K562 (cell line): ENCODE results near the gene CCP110.

Experiments
- BMI1 ChIP-seq: fragments of 150-350 bp; IDR thresholded peaks from 2 replicates; pipeline ENCODE4 v1.6.1; 2014; ENCODE audit warnings: low read length
- CEBPB ChIP-seq: fragments of 450-650 bp; IDR thresholded peaks from 2 replicates; pipeline ENCODE4 v1.6.1; 2016; ENCODE audit warnings: missing genetic modification characterization, missing compliant biosample characterization
- EZH2 ChIP-seq: IDR thresholded peaks from 2 replicates; pipeline ENCODE4 v1.6.1; 2012; ENCODE audit warnings: low read depth, mild to moderate bottlenecking, inconsistent platforms, low read length, borderline replicate concordance
- KAT7 ChIP-seq: sonication (generic); formaldehyde crosslinking; IDR thresholded peaks from 2 replicates; pipeline ENCODE4 v1.8.0; 2022; ENCODE audit warnings: missing genetic modification reagents, mild to moderate bottlenecking, borderline replicate concordance
- KDM1A ChIP-seq, 2 experiments: fragments of 450-650 bp; IDR thresholded peaks; 2 replicates each; pipeline ENCODE4 v1.6.1; 2016; ENCODE audit warnings: mild to moderate bottlenecking in 2 of 2
- POLR2G ChIP-seq: fragments of 200-400 bp; formaldehyde crosslinking; IDR thresholded peaks from 2 replicates; pipeline ENCODE4 v1.6.1; 2017; ENCODE audit warnings: low read depth, mild to moderate bottlenecking, antibody characterized with exemption, low read length, moderate library complexity
- RAD51 ChIP-seq: fragments of 450-650 bp; IDR thresholded peaks from 2 replicates; pipeline ENCODE4 v1.7.1; 2016; ENCODE audit warnings: low read depth, mild to moderate bottlenecking, borderline replicate concordance
- U2AF2 ChIP-seq: fragments of 200-400 bp; formaldehyde crosslinking; optimal IDR thresholded peaks from 2 replicates; pipeline ENCODE3; 2017; ENCODE audit warnings: low read depth, mild to moderate bottlenecking, low read length
- ZNF324 ChIP-seq: fragments of 250-450 bp; sonication (Bioruptor Pico); IDR thresholded peaks from 2 replicates; pipeline ENCODE4 v1.4.0; 2020; ENCODE audit warnings: mild to moderate bottlenecking
- TF ChIP-seq, protein P1 (sequence below): fragments of 250-450 bp; sonication (Bioruptor Pico); IDR thresholded peaks from 2 replicates; pipeline ENCODE4 v1.8.0; 2021; ENCODE audit warnings: moderate library complexity, mild to moderate bottlenecking, inconsistent platforms
- TF ChIP-seq, protein P2 (sequence below), 3 experiments: IDR thresholded peaks in 2 of 3; conservative IDR thresholded peaks in 1 of 3; 2 replicates each; pipeline ENCODE4 v1.5.1; 2011 to 2012; ENCODE audit warnings: low read length in 3 of 3, mild to moderate bottlenecking in 3 of 3, control low read depth in 2 of 3, improper control_type of control experiment in 1 of 3, inconsistent platforms in 1 of 3, low read depth in 1 of 3, mixed read lengths in 1 of 3, moderate library complexity in 1 of 3; ENCODE audit not compliant: insufficient read depth in 2 of 3
- TF ChIP-seq, protein P3 (sequence below): fragments of 450-650 bp; IDR thresholded peaks from 2 replicates; pipeline ENCODE4 v1.7.1; 2018; ENCODE audit warnings: mild to moderate bottlenecking, low read depth; ENCODE audit not compliant: partially characterized antibody

DNA sequence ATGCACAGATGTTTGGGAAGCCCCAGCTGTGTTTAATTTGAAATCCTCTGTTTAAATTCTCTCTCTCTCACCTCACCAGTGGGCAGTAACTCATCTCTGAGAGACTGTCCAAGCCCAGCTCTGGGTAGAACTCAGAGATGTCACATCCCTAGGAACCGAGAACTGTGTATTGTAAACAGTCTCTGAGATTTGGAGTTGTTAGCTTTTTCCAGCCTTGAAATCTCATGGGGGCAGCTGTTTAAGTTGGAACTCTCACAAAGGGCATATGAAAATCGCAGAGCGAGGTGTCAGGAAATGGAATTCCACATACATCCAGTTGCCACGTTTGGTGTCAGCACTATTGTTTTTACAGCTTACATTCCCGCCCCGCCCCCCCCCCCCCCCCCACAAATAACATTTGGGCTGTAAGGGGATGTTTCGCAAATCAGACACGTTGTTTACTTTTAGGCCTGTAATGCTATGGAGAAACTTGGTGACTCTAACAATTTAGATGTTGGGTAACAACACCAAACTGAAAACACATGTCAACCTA lies 66.1 kb downstream of the CCP110 start:
- TF ChIP-seq, protein P1, sequence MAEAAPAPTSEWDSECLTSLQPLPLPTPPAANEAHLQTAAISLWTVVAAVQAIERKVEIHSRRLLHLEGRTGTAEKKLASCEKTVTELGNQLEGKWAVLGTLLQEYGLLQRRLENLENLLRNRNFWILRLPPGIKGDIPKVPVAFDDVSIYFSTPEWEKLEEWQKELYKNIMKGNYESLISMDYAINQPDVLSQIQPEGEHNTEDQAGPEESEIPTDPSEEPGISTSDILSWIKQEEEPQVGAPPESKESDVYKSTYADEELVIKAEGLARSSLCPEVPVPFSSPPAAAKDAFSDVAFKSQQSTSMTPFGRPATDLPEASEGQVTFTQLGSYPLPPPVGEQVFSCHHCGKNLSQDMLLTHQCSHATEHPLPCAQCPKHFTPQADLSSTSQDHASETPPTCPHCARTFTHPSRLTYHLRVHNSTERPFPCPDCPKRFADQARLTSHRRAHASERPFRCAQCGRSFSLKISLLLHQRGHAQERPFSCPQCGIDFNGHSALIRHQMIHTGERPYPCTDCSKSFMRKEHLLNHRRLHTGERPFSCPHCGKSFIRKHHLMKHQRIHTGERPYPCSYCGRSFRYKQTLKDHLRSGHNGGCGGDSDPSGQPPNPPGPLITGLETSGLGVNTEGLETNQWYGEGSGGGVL = no peak
- TF ChIP-seq, protein P2, sequence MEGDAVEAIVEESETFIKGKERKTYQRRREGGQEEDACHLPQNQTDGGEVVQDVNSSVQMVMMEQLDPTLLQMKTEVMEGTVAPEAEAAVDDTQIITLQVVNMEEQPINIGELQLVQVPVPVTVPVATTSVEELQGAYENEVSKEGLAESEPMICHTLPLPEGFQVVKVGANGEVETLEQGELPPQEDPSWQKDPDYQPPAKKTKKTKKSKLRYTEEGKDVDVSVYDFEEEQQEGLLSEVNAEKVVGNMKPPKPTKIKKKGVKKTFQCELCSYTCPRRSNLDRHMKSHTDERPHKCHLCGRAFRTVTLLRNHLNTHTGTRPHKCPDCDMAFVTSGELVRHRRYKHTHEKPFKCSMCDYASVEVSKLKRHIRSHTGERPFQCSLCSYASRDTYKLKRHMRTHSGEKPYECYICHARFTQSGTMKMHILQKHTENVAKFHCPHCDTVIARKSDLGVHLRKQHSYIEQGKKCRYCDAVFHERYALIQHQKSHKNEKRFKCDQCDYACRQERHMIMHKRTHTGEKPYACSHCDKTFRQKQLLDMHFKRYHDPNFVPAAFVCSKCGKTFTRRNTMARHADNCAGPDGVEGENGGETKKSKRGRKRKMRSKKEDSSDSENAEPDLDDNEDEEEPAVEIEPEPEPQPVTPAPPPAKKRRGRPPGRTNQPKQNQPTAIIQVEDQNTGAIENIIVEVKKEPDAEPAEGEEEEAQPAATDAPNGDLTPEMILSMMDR (IDR thresholded peaks at IDR 0.05 in 2 of 3, conservative IDR thresholded peaks at IDR 0.05 in 1 of 3; ENCODE audit: insufficient read depth in 2 of 3, low read depth in 1 of 3, low read length in 3 of 3) = no peak
- TF ChIP-seq, protein P3, sequence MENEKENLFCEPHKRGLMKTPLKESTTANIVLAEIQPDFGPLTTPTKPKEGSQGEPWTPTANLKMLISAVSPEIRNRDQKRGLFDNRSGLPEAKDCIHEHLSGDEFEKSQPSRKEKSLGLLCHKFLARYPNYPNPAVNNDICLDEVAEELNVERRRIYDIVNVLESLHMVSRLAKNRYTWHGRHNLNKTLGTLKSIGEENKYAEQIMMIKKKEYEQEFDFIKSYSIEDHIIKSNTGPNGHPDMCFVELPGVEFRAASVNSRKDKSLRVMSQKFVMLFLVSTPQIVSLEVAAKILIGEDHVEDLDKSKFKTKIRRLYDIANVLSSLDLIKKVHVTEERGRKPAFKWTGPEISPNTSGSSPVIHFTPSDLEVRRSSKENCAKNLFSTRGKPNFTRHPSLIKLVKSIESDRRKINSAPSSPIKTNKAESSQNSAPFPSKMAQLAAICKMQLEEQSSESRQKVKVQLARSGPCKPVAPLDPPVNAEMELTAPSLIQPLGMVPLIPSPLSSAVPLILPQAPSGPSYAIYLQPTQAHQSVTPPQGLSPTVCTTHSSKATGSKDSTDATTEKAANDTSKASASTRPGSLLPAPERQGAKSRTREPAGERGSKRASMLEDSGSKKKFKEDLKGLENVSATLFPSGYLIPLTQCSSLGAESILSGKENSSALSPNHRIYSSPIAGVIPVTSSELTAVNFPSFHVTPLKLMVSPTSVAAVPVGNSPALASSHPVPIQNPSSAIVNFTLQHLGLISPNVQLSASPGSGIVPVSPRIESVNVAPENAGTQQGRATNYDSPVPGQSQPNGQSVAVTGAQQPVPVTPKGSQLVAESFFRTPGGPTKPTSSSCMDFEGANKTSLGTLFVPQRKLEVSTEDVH = no peak
- no peak for TF ChIP-seq U2AF2
- TF ChIP-seq EZH2 = no peak
- no peak for TF ChIP-seq ZNF324 (CRISPR knock-in tag)
- TF ChIP-seq BMI1 = no peak
- TF ChIP-seq KAT7 (CRISPR knock-in tag) = no peak
- TF ChIP-seq RAD51 = no peak
- no peak for TF ChIP-seq POLR2G
- TF ChIP-seq CEBPB = no peak
- TF ChIP-seq KDM1A (IDR thresholded peaks at IDR 0.05) = no peak
